8988T (cell line): ENCODE results near the gene TXNDC8.
A peak's percentile ranks its signal among the peaks of the same experiment; 100 is the strongest.

Source experiments
- DNase-seq: peaks from one replicate; pipeline ENCODE4 v3.0.0; 2011

TXNDC8 gene

DNA sequence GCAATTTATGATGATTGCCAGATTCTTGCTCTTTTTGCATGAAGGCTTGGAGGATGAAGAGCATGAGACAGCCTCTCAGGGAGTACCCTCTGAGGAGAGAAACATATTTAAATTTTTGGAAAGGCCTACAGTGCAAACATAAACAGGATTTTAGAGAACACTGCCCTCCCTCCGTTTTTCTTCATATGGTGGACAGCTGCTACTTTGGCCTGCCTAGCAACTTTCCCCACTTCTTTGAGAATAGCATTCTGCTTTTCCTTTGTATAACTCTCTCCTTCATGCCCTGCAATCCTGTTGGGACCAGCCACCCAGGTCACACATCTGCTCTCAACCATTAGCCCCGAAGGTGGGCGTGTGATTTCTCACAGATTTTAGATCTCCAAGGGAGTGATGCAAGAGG is 60.9 kb downstream of the TXNDC8 start:
- DNase-seq = no peak

GRCh38 chr9:110270211-110270995 is 67.3 kb downstream of the TXNDC8 start:
- no peak for DNase-seq

DNA sequence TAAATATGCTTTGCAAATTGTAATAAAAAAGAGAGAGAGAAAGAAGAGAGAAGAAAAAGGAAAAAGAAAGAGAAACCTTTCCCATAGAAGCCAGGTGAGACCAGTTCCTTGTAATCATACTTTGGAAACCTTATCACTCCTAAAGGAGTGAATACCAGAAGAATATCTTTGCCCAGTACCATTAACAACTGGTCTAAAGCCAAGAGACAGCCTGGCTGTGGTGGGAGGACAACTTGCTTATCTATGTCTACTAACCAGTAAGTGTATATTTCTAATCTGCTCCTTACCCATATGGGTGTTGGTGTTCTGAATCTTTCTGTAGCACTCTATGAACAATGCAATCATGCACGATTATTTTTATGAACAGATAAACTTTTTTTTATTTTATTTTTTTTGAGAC is 70.9 kb downstream of the TXNDC8 start:
- DNase-seq = no peak

DNA sequence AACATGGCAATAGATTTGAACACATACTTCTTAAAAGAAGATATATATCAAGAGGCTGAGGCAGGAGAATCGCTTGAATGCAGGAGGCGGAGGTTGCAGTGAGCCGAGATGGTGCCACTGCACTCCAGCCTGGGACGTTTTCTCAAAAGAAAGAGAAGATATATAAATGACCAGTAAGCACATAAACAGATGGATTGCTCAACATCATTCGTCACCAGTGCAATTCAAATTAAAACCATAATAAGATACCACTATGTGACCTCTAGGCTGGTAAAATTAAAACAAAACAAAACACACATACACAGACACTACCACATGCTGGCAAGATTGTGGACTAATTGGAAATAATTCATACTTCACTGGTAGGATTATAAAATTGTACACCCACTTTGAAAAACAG is 76.0 kb downstream of the TXNDC8 start:
- no peak for DNase-seq

- DNase-seq = no peak
Observed at GRCh38 chr9:110260911-110261310, 76.8 kb downstream of the TXNDC8 start.

DNA sequence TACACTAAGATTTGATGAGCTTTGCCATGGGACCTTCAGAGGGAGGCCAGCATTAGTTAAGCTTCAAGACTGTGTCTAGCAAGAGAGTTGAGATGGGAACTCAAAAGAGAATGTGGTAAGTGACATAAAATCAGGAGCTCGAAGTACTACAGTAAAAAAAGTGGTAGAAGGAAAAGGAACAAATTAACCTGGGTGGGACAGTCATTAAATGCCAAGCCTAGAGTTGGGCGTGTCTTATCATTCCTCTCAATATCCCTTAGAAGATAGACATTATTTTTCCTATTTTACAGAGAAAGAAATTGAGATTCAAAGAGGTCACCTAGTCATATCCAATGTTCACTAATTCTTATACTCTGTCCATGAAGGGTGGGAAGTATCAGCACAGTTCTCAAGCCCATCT is 78.1 kb downstream of the TXNDC8 start:
- DNase-seq = no peak

DNA sequence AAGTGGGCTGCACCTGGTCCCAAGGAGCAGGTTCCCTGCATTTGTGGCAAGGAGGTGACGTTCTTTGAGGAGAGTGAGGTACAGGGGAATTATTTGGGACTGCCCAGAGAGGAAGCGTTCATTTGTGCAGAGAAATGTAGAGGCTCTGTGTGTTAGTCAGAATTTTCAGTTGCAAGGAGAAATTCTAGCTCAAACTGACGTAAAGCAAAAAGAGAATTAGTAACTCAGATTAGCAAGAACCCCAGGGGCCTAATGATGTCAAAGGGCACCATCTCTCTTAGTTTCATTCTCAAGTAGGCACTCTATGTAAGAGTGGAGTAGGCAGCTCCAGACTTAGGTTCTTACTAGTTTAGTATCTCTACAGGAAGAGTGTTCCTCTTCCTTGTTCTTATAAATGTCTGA is 79.0 kb downstream of the TXNDC8 start:
- no peak for DNase-seq

GRCh38 chr9:110257956-110258355 is 79.7 kb downstream of the TXNDC8 start:
- DNase-seq = no peak

DNA sequence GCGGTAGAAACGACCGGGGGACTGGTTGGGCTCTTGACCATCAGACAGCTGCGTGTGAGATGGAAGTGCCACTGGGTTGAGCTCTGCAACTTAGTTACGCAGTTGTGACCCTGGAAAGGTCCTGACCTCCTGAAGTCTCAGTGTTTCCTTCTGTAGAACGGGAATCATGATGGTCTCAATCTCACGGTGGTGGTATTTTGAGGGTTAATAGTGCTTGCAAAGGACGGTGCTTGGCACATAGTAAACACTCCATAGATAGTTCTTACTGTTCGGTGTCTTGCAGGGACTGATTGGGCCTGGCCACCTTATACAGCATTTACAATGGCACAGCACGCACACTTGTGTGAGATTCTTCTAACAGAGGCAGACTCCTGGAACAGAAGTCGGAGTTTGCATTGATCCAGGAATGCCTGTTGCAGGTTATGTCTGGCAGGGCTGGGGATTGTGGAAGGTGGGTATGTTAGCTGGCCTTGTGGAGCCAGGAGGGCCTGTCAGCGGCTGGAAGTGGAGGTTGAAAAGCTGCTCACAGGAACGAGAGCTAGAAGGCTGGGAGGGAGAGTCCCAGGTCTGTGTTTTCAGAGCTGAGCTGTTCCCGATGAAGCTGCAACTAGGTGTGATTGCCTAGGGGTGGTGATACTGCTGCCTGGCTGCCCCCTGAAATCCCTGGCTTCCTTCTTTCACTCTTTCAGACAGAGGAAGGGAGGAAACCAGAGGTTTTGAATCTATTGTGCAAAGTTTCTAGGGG is 80.4 kb downstream of the TXNDC8 start:
- DNase-seq = no peak

- peak; percentile 43 for DNase-seq
Observed at GRCh38 chr9:110256380-110257096, 81.1 kb downstream of the TXNDC8 start, which contains the start of gene TXN. Gene TXN (minus strand): TSS chr9:110256507. CDS start chr9:110256435, 72 bp downstream.

GRCh38 chr9:110255463-110256379 is 81.9 kb downstream of the TXNDC8 start:
- no peak for DNase-seq

DNA sequence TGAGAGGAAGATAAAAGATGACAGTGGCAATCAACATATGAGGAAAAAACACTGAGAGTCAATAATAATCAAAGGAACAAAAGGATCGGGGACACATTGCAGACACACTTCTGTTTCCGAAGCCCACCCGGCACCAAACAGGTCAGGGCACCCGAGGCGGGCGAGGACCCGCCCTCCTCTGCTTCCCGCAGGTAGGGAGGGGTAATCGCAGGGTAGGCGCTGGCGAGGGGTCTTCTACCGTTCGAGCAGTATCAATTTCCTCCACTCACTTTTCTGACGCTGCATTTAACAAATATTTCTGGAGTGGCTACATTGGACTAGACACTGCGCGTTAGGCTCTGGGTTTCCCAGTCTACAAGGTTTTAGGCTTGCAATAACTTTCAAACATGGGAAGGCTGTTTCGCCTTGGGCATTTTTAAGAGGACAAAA is 82.6 kb downstream of the TXNDC8 start:
- no peak for DNase-seq

- no peak for DNase-seq
Observed at GRCh38 chr9:110254500-110254899, 83.2 kb downstream of the TXNDC8 start.
